ENCODE results near the gene DSCAM.

The DSCAM gene

GRCh38 chr21:40615505-40616376 lies 231.2 kb downstream of the DSCAM start:
- DNase-seq (ENCODE audit: low read depth) = no peak

DNA sequence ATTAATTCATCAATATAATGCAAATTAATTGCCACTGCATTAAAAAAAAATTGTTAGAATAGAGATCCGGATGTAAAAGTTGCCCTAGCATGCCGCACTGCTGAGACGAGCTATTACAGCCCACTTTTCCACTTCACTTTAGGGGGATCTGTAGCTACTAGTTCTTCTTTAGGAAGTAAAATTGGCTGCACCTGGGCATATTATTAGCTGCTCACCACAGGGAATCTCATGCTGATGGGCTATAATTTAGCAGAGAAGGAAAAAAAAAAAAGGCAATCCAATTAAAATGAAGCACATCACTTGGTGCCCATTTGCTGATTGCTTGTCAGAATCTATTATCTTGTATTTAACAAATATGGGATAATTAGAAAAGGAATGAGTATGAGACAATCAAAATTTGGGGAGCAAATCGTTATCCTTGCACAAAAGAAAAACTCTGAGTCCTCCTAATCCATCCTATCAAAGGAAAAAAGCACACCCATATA lies 233.4 kb downstream of the DSCAM start:
- no peak for DNase-seq (ENCODE audit: low read depth)

GRCh38 chr21:40610345-40610744 lies 236.6 kb downstream of the DSCAM start:
- DNase-seq (ENCODE audit: low read depth) = no peak

GRCh38 chr21:40606341-40606740 lies 240.6 kb downstream of the DSCAM start:
- DNase-seq (ENCODE audit: low read depth) = no peak

GRCh38 chr21:40605094-40605493 lies 241.9 kb downstream of the DSCAM start:
- DNase-seq (ENCODE audit: low read depth) = no peak

- no peak for DNase-seq (ENCODE audit: low read depth)
Observed at GRCh38 chr21:40603774-40604173, 243.2 kb downstream of the DSCAM start.

GRCh38 chr21:40602080-40602479 lies 244.9 kb downstream of the DSCAM start:
- no peak for DNase-seq (ENCODE audit: low read depth)

- DNase-seq (ENCODE audit: low read depth) = no peak
Observed at GRCh38 chr21:40595806-40596205, 251.2 kb downstream of the DSCAM start.

DNA sequence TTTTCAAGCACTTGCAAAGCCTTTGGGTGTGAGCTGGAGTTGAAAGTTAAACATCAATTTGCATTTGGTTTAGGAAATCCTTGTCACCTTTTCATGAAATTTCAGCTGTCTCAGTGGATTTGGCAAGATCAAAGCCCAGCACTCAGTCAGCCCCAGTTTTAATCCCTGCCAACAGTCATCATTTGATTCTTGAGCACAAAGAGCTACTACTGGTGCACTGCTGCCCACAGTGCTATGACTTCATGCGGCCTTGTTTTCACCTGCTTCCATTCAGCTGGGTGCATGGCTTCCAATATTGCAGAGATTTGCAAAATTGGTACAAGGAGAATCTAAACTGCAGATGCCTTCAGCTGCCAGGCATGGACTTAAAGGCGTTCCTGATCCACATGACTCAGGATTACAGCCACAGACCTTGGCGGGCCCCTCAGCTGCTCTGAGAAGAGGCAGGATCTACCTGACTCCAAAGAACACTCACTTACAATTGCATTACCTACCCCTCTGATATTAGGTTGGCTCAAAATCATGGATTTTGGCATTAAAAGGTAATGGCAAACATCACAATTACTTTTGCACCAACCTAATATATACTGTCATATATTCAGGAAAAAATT lies 259.1 kb downstream of the DSCAM start:
- no peak for DNase-seq (ENCODE audit: low read depth)

DNA sequence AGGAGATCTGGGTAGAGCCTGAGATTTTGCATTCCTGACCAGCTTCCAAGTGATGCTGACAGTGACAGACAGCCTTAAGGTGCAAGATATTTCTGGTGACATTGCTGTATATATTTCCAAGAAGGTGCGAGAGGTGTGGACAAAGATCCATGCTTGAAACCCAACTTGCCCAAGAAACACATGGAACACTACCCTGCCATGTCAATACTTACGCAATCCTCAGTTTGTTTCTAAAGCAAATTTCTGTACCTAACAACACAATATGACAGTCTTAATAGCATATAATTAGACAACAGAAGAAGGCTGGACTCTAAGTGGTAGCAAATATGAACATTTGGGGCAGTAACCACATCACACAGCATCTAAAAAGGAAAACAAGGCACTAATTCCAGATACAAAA lies 260.4 kb downstream of the DSCAM start:
- no peak for DNase-seq (ENCODE audit: low read depth)

DNA sequence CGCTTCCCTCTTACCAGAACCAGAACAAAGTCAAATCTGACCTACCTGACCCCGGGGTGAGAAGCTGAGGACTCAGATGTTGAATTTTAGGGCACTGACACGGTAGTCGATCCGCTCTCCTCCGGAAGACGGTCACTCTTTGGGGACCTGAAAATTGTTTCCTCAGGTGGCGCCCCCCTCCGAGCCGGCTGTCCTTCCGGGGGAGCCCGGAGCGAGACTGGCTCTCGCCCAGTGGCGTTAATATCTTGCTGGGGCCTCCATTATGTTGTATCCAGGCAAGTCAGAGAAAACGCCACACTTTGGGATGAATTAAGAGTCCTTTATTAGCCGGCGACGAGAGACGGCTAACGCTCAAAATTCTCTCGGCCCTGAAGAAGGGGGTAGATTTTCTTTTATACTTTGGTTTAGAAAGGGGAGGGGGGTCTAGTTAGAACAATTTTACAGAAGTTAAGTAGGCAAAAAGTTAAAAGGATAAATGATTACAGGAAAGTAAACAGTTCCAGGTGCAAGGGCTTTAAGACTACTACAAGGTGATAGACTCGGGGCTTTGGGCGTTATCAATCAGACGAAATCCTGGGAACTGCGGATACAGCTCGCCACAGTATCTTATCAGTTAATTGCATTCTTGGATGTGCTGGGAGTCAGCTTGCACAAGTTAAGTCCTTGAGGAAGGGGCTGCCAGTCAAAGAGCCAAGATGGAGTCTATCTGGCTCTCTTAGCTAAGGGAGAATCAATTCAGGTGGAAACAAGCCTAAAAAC lies 269.5 kb downstream of the DSCAM start:
- DNase-seq (ENCODE audit: low read depth) = no peak

- no peak for DNase-seq (ENCODE audit: low read depth)
Observed at GRCh38 chr21:40575976-40576375, 271.0 kb downstream of the DSCAM start.

DNA sequence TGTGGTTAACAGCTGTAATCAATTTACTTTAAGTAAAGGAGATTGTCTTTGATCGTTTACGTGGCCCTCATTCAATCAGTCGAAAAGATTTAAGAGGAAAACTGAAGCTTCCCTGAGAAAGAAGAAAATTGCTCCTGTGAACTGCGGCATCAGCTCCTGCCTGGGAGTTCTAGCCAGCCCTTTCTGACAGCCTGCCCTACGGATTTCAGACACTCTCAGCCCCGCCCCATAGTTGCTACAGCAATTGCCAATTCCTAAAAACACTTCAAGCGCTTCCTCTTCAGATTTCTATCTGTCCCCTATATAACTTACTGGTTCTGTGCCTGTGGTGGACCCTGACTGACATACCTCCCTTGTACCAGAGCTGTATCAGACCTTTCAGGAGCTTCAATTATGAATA lies 277.6 kb downstream of the DSCAM start:
- DNase-seq (ENCODE audit: low read depth) = no peak

- DNase-seq (ENCODE audit: low read depth) = no peak
Observed at GRCh38 chr21:40568807-40569206, 278.2 kb downstream of the DSCAM start.

DNA sequence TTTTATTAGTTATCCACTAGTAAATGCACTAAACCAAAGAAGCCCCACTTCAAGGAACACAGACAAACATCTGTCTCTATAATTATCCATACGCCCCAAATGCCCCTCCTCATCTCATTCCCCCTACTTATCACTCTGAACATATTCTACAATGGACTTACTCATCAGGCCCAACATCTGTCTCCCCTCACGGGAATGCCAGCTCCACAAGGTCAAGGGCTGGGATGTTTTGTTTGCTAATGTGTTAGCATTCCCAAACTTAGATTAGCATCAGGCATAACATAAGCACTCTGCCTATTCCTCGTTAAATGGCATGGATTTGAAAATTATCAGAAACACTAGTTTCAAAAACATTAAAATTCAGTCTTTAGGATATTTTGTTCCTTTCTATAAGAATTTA lies 279.5 kb downstream of the DSCAM start:
- DNase-seq (ENCODE audit: low read depth) = no peak

- DNase-seq (ENCODE audit: low read depth) = no peak
Observed at GRCh38 chr21:40566486-40566885, 280.5 kb downstream of the DSCAM start.

- DNase-seq (ENCODE audit: low read depth) = no peak
Observed at GRCh38 chr21:40564318-40564717, 282.6 kb downstream of the DSCAM start.

DNA sequence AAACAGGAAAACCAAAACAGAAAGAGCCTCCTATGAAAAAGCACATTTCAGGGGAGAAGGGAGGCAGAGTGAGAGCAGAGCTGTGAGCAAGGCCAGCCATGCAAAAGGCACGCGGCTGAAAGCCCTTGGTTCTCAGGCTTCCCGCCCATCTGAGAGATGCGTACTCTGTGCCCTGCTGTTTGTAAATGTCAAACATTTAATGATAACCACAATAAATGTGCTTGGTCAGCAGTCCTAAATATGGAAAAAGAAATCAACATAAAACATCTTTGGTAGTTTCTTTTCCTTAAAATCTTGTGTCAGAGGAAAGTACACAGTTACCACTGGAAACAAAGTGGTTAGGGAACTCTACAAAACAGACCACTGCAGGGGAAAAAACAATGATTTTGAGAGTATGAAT lies 283.1 kb downstream of the DSCAM start:
- no peak for DNase-seq (ENCODE audit: low read depth)

DNA sequence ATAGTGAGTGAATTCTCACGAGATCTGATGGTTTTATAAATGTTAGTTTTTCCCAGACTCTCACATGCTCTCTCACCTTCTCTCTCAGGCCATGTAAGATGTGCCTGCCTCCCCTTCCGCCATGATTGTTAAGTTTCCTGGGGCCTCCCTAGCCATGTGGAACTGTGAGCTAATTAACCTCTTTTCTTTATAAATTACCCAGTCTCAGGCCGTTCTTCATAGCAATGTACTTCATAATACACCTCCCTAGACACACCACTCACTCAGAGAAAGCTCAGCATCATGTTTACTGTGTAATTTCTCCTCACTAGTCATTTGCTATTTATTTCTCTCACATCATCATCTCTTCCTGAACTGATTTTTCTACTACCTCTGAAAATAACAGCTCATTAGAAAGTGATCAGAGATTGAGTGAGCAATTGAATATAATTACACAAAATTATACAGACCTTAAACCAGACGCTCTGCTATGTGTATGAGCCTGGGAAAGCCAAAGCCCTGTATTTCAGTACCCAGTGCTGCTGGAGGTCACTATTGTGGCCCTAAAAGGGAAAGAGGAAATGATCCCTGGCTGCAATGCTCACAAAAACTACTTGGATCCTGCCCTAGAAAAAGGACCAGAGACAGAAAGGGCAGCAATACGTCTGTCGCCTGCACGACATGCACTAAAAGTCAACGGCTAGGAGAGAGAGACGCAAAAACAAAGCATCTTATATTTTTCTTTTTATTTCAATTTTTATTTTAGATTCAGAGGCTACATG lies 284.5 kb downstream of the DSCAM start:
- no peak for DNase-seq (ENCODE audit: low read depth)

- DNase-seq (ENCODE audit: low read depth) = no peak
Observed at GRCh38 chr21:40556442-40556968, 290.5 kb downstream of the DSCAM start.

- DNase-seq (ENCODE audit: low read depth) = no peak
Observed at GRCh38 chr21:40555021-40555528, 291.9 kb downstream of the DSCAM start.

GRCh38 chr21:40553781-40554180 lies 293.2 kb downstream of the DSCAM start:
- no peak for DNase-seq (ENCODE audit: low read depth)
